ENCODE data around the gene SEPTIN2.
"Not testable (repeated sequence)": the region's sequence is repeated elsewhere in the genome, so short reads cannot be mapped to it uniquely, and the experiment has no call there.

Gene SEPTIN2

DNA sequence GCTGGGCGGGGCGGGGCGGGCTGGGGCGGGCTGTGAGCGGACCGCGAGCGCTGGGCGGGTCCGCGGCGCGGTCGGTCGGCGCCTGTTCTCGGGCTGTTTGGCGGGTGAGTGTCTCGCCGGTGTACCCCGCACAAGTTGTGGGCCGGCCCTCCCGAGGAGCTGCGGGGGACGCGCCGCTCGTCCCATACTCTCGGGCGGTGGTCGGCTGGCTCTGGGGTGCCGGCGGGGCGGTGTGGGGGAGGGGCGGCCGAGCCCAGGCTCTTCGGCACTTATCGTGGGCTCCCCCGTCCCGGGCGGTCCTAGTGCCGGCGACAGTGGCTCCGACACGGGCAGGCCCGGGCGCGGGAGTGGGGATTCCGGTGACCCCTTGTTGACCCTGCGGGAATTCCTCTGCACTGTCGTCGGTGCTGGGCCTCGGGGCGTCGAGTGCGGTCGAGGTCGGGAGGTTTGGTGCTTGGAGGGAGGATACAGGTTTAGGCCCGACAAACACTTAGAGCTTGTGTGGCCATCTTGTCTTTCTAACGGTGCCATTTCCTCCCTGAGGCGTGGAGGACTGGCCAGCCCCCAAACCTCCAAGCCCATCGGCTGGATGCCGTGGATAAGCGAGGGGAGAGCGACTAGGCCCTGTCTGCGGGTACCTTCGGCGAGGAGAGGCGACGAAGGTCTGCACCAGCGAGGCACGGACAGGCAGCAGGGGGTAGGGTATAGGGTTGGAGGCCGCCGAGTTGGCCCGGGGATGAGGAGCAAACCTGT is at the start of gene SEPTIN2:
Gene SEPTIN2, plus strand, starts transcription at position 47 of the 753 bp plus-strand sequence. CDS start 8,308 bp downstream, outside the sequence.
- no peak for DNase-seq (ENCODE audit: low spot score)

- no peak for DNase-seq (ENCODE audit: low spot score)
These were observed 48.3 kb upstream of the SEPTIN2 start for GRCh38 chr2:241267249-241268067.

DNA sequence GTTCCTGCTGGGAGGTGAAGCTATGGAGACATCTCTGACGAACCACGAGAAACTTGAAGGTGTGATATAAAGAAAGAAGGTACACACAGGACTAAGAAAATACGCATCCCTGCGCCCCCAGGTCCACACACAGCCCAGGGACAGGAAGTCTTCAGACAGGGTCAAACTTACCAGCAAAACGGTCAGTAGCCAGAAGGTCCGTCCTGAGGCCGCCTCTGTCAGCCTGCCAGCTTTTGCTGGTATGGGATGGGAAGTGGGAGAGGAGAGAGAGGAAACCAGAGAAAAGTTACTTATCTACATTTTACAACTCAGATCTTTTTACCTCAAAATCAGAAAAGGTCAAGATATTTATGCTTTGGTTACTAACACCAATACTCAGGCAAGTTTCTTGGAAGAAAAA is 47.4 kb upstream of the SEPTIN2 start:
- DNase-seq (ENCODE audit: low spot score) = no peak

DNA sequence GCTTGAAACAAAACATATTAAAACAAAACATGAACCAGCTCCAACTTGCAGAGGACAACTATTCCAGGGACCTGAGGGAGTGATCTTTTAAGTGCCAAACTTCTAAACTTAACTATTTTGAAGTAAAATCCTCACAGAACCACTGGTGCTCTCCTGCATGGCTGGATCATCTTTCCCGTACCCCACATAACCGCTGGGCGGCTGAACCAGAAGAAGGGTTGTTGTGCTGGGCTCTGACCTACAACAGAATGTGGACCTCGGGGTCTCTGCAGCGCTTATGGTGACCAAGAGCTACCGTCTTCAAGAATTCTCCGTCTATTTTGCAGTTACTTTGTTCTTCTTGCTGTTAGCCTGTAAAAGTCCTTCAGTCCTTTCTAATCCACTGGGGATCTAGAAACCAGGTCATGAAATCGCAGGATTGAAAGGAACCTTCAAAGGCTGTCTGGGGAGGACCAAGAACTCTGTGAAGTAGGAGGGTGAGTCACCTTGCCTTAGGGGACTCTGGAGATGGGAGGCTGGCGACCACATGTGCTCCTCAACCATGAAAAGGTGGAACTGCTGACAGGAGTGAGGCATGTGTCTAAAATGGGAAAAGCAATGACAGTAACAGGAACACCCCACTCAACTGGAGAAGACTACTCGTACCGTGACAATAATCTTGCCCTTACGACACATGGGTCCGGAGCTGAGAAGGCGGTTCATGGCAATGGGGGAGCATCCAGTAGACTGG is 46.8 kb upstream of the SEPTIN2 start:
- no peak for DNase-seq (ENCODE audit: low spot score)

- no peak for DNase-seq (ENCODE audit: low spot score)
These were observed 45.8 kb upstream of the SEPTIN2 start for GRCh38 chr2:241269707-241270520.

DNA sequence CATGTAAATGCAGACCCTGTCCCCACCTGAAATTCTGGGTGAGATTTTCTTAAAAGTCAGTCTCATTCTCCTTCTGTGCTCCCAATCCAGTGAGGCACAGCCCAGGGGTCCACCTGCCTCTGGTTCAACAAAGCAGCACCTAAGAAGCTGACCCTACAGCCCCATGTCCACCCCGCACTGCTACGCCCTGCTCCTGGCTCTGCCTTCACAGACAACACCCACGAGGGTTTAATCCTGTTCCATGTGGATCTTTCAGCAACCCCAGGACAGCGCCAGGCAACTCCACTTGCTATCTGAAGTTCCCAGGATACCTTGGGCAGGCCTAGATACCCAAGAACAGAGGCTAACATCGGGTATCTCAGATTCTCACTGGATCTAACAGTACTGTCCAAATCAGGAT is 45.2 kb upstream of the SEPTIN2 start:
- no peak for DNase-seq (ENCODE audit: low spot score)

DNA sequence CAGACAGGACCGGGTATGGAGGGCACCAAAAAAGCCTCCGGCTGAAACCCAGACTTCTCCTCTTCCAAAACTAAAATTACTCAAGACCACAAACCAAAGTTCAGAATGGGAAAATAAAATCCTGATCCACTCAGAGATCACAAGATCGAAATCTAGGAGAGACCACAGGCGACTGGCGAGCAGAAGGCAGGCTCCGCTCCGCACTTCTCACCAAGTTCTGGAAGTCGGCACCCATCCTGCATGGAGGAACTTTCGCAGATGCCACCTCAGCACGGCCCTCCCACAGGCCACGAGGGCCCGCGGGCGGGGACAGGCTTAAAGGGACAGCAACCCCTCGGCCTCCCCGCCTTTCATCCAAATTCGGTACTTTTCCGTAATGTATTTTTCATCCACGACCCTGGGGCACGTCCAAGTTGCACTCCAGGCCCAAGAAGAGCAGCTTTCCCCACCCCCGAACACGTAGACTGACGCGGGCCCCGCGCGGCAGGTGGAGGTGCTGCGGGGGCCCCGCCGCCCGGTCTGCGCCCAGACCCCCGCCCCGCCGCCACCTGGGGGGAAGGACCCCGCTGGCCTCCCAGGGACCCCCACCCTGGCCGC is 43.9 kb upstream of the SEPTIN2 start:
- peak; percentile 76 for DNase-seq (ENCODE audit: low spot score)

DNA sequence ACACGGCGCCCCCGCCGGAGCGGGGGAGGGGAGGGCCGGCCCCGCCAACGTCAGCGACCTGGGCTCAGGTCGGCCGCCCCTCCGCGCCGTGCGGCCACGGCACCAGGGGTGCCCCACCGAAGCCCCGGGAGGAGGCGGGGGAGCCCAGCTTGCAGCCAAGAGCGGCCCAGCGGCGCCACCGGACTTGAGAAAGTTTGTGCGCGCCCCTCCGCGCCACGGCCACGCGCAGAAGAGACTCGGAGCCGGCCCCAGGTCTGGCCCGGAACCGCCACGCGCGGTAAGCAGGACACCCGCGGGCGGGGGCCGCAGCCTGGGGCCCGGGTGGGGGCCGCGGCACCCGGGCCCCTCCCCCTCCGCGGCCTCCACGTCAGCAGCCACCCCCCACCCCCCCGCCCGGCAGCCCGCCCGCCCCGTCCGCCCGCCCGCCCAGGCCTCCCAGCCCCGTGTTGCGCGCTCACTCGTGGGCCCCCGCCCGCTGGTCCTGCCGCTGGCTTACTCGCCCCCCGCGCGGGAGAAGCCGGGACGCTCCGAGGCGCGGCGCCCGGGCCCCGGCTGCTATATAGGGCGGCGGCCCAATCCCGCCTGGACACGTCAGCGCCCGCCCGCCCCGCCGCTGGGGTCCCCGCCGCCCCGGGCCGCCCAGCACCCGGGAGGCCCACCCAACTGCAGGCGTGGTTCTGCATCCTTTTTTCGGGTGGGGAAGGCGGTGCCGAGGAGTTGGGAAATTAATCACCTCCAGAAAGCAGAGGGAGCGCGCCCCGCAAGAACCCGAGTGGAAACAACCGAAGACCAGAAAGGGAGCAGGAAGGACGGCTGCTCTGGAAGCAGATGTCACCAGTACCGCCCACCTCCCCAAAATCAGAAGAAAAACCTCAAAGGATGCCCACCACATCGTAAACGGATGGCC is 43.2 kb upstream of the SEPTIN2 start:
- no peak for DNase-seq (ENCODE audit: low spot score)

DNA sequence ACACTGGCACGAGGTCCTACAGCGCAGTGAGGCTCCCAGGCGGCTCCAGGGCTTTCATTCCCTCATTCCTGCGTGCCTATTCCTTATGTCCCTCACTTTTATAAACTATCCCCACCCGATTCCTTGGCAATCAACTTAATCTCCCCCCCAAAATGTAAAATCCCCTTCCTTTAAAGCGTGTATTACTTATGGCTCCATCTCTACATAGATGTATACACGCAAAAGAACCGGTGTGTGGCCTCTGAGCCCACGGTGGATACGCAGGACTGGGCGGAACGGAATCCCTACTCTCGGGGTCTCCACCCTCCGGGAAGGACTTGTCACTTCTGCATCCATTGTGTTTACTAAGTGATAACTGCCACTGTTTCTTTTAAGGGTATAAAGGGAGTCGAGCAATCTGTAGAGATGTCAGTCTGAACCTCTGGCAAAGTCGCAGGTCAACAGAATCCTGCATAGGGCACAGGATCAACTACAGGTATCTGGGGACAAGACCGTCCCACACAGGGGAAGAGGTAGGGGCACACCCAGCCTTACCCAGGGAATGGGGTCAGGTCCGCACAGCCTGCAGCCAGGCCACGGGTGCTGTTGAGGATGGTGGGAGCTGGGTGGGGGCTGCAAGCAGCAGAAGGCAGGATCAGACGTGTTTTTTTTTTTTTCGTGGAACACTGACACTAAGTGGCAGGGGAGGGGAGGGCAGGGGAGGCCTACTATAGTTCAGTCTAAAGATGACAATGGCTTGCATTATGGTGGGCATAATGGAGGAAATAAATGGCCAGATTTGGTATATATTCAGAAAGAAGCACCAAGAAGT is 42.3 kb upstream of the SEPTIN2 start:
- DNase-seq (ENCODE audit: low spot score) = no peak

DNA sequence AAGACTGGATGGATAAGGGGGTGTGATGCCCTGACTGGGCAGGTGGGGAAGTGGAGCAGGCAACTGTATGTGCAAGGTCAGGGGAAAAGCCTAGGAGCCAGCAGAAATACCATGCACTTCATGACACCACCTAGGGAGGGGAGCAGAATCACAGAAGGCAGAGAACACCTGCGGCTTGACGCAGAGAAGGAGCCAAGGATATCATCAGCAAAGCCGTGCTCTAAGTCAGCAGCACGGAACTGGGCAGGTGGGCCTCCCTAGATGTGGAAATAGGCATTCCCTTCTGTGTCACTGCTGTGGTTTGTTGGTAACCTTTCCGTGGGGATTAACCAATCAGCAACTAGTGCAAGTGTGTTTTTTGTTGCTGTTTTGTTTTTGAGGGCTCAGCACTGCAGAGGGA is 41.6 kb upstream of the SEPTIN2 start:
- DNase-seq (ENCODE audit: low spot score) = no peak

DNA sequence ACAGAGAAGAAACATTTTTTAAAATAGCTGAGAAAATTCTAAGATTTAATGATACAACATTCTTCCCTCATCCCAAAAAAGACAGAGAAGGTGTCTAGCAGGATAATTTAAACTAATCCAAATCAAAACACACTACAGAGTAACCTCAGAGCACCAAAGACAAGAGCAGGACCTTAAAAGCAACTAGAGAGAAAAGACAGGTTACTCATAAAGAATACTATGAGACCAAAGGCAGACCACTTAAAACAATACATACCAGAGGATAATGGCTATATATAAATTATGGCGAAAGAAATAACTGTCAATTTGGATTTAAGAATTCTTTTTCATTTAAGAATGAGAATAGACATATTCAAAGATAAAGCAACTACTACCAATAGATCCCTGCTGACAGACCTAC is 40.2 kb upstream of the SEPTIN2 start:
- DNase-seq (ENCODE audit: low spot score) = no peak

- no peak for DNase-seq (ENCODE audit: low spot score)
These were observed 39.8 kb upstream of the SEPTIN2 start for GRCh38 chr2:241275910-241276309.

DNA sequence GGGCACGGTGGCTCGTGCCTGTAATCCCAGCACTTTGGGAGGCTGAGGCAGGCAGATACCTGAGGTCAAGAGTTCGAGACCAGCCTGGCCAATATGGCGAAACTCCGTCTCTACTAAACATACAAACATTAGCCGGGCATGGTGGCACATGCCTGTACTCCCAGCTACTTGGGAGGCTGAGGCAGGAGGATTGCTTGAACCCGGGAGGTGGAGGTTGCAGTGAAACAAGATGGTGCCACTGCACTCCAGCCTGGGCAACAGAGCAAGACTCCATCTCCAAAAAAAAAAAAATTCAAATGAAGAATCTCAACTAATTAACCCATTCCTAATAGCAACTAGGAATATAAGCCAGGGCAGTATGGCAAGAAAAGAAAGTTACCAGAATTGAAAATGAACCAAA is 37.4 kb upstream of the SEPTIN2 start:
- not testable (repeated sequence) for DNase-seq (ENCODE audit: low spot score)

DNA sequence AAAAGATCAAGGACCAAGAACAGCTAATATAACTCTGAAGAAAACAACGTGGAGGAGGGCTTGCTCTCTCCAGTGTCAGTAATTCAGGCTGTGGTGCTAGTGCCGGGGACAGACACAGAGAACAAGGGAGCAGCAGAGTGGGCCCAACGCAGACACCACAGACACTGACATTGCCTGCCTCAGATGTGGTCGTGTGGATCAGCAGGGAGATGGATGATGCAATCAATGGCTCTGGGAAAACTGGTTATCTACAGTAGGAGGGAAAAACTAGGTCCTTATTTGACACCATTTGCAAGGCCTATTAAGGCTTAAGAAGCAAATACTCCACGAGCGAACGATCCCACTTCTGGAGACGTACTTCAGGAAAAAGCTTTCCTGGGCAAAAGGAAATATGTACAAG is 36.3 kb upstream of the SEPTIN2 start:
- no peak for DNase-seq (ENCODE audit: low spot score)

- DNase-seq (ENCODE audit: low spot score) = no peak
These were observed 35.9 kb upstream of the SEPTIN2 start for GRCh38 chr2:241279828-241280227.

DNA sequence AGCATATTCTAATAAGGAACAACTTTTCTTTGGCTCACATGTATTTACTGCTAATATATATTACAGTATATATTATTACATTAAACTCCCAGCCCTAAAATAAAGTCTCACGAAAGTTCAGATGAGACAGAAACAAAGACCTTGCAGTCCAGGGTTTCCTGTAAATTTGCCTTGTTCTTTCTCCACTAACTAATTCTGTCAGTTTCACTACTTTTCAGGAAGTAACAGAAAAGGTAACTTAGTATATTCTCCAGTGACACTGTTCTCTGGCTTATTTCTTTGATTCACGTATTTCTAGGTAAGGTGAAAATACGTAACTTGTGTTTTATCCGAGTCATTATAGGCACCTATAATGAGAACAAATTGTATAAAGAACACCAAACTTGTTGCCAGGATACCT is 35.4 kb upstream of the SEPTIN2 start:
- no peak for DNase-seq (ENCODE audit: low spot score)

DNA sequence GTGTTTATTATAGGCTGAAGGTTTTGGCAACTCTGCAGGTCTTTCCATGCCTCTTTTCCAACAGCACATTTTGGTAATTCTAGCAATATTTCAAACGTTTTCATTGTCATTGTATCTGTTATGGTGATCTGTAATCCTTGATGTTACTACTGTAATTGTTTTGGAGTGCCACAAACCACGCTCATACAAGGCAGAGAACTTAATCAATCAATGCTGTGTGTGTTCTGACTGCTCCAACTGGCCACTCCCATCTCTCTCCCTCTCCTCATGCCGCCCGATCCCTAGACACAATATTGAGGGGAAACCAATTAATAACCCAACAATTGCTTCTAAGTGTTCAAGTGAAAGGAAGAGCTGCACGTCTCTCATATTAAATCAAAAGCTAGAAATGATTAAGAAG is 33.2 kb upstream of the SEPTIN2 start:
- no peak for DNase-seq (ENCODE audit: low spot score)

DNA sequence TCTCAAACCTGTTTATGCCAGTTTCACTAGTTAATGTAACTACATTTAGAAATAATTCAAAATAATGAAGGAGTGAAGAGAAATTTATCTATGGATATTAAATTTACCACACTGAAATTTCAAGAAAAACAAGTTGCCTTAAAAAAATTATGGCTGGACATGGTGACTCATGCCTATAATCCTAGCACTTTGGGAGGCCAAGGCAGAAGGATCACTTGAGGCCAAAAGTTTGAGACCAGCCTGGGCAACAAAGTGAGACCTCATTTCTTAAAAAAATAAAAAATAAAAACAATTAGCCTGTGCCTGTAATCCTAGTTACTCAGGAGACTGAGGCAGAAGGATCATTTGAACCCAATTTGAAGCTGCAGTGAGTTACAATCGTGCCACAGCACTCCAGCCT is 30.1 kb upstream of the SEPTIN2 start:
- no peak for DNase-seq (ENCODE audit: low spot score)

- no peak for DNase-seq (ENCODE audit: low spot score)
These were observed 29.2 kb upstream of the SEPTIN2 start for GRCh38 chr2:241286348-241287090.
